Ectodermal cell (in vitro differentiated cells): Measurements from ENCODE around the gene AP4M1.

Experiments used
- H3K27ac ChIP-seq: 2 replicates; pipeline ENCODE4 v1.7.0; 2013; ENCODE audit warnings: mild to moderate bottlenecking, low read depth, low read length; ENCODE audit not compliant: insufficient read depth, poor library complexity, severe bottlenecking
- H3K27me3 ChIP-seq: 2 replicates; pipeline ENCODE4 v1.7.0; 2013; ENCODE audit warnings: mild to moderate bottlenecking, low read length; ENCODE audit not compliant: insufficient read depth, control insufficient read depth, poor library complexity, severe bottlenecking
- H3K36me3 ChIP-seq: one replicate; pipeline ENCODE4 v1.7.0; 2013; ENCODE audit warnings: low read length; ENCODE audit not compliant: control insufficient read depth, insufficient read depth
- H3K4me1 ChIP-seq: one replicate; pipeline ENCODE4 v1.7.0; 2013; ENCODE audit warnings: low read length; ENCODE audit not compliant: control insufficient read depth, insufficient read depth
- H3K4me3 ChIP-seq: 2 replicates; pipeline ENCODE4 v1.7.0; 2013; ENCODE audit warnings: low read depth, low read length, control low read depth; ENCODE audit not compliant: insufficient read depth
- H3K9me3 ChIP-seq: 2 replicates; pipeline ENCODE4 v1.7.0; 2013; ENCODE audit warnings: mild to moderate bottlenecking, low read length, moderate library complexity; ENCODE audit not compliant: control insufficient read depth
- WGBS, 2 experiments: methylation state at CpG; one replicate each; pipeline ENCODE4 v1.1.7; 2013; ENCODE audit warnings: missing lambda C conversion rate in 2 of 2; 5-methylcytosine and 5-hydroxymethylcytosine counted together

The AP4M1 gene

GRCh38 chr7:100085515-100085914 lies 15.9 kb upstream of the AP4M1 start:
- no peak overlapping the region for H3K27ac ChIP-seq
- no peak overlapping the region for H3K4me3 ChIP-seq
- H3K36me3 ChIP-seq, result no peaks in the 10 kb centered on the region
- H3K27me3 ChIP-seq, result no peaks in the 10 kb centered on the region
- peaks cover 11% of the 10 kb centered on the region for H3K4me1 ChIP-seq
- H3K9me3 ChIP-seq, result no peaks in the 10 kb centered on the region
- 89 to 90% methylated on average over 3 of the region's 3 CpGs for WGBS, 2 experiments

DNA sequence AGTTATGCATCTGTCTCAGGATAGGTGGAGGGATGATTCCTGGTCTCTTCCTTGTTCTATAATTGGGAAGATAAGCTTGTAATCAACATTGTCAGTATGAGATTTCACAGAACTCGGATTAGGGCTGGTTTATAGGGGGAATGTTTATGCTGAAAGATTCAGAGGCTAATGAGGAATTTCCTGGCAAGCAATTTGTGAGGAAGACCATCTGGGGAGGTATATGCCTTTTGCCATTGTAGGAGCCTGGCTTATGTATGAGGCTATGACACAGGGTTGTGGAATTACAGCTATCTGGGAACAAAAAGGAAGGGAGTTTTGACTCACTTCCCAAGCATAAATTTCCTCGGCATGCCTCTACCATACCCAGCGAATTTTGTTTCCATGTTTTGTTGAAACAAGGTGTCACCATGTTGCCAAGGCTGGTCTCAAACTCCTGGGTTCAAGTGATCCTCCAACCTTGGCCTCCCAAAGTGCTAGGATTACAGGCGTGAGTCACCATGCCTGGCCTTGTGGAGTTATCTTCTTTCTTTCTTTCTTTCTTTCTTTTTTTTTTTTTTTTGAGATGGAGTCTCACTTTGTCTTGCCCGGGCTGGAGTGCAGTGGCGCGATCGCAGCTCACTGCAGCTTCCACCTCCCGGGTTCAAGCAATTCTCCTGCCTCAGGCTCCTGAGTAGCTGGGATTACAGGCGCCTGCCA lies 14.2 kb upstream of the AP4M1 start:
- Histone ChIP-seq H3K27me3 (no peaks in the 10 kb centered on the region), H3K4me3 (no peak overlapping the region), H3K9me3 (no peaks in the 10 kb centered on the region), H3K27ac (no peak overlapping the region), H3K36me3 (peaks cover 8% of the 10 kb centered on the region), H3K4me1 (peaks cover 11% of the 10 kb centered on the region)
- 85 to 86% methylated on average over 10 of the region's 10 CpGs for WGBS, 2 experiments

DNA sequence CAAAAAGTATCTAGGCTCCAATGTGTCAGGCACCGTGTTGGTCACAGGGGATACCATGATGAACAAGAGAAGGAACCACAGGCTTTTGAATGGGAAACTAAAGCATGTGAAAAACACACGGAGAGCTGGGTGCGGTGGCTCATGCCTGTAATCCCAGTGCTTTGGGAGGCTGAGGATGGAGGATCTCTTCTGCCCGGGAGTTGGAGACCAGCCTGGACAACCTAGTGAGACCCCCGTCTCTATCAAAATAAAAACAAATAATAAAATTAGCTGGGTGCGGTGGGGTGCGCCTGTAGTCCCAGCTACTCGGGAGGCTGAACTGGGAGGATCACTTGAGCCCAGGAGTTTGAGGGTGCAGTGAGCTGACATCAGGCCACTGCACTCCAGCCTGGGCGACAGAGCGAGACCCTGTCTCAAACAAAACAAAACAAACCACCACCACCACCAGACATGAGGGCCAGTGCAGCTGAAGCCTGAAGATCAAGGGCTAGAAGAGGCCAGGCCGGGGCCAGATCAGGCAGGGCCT lies 13.3 kb upstream of the AP4M1 start:
- H3K4me3 ChIP-seq, result peak overlapping the region; percentile 81
- WGBS, 2 experiments, result 90 to 91% methylated on average over 11 of the region's 11 CpGs
- H3K27me3 ChIP-seq, result no peaks in the 10 kb centered on the region
- H3K36me3 ChIP-seq, result peaks cover 16% of the 10 kb centered on the region
- H3K27ac ChIP-seq, result peak overlapping the region; percentile 61
- no peaks in the 10 kb centered on the region for H3K9me3 ChIP-seq
- peaks cover 5% of the 10 kb centered on the region for H3K4me1 ChIP-seq

- H3K27me3 ChIP-seq, result no peaks in the 10 kb centered on the region
- H3K27ac ChIP-seq, result peak within 1 kb of the TSS; percentile 61
- peaks cover 23% of the 10 kb centered on the region for H3K36me3 ChIP-seq
- H3K9me3 ChIP-seq, result no peaks in the 10 kb centered on the region
- peaks cover 5% of the 10 kb centered on the region for H3K4me1 ChIP-seq
- WGBS, 2 experiments, result 1% methylated on average over 68 of the region's 68 CpGs
- H3K4me3 ChIP-seq, result peak within 1 kb of the TSS; percentile 81
Observed at GRCh38 chr7:100088621-100089457, 12.6 kb upstream of the AP4M1 start, which contains the start of gene COPS6. TSS of gene COPS6 (plus strand) at chr7:100088969. CDS start at chr7:100088991, 22 bp downstream.

GRCh38 chr7:100089458-100090196 lies 11.8 kb upstream of the AP4M1 start:
- WGBS, 2 experiments, result 43 to 57% methylated on average over 7 of the region's 7 CpGs
- Histone ChIP-seq H3K27ac (no peak overlapping the region), H3K27me3 (no peaks in the 10 kb centered on the region), H3K9me3 (no peaks in the 10 kb centered on the region), H3K36me3 (peaks cover 30% of the 10 kb centered on the region), H3K4me1 (peaks cover 5% of the 10 kb centered on the region), H3K4me3 (peak overlapping the region; percentile 81)

- Histone ChIP-seq H3K4me3 (no peak overlapping the region), H3K36me3 (peaks cover 42% of the 10 kb centered on the region), H3K27ac (peak overlapping the region; percentile 32), H3K4me1 (peaks cover 5% of the 10 kb centered on the region), H3K27me3 (no peaks in the 10 kb centered on the region), H3K9me3 (no peaks in the 10 kb centered on the region)
- 93 to 94% methylated on average over 14 of the region's 14 CpGs for WGBS, 2 experiments
Observed at GRCh38 chr7:100090527-100091410, 10.7 kb upstream of the AP4M1 start.

DNA sequence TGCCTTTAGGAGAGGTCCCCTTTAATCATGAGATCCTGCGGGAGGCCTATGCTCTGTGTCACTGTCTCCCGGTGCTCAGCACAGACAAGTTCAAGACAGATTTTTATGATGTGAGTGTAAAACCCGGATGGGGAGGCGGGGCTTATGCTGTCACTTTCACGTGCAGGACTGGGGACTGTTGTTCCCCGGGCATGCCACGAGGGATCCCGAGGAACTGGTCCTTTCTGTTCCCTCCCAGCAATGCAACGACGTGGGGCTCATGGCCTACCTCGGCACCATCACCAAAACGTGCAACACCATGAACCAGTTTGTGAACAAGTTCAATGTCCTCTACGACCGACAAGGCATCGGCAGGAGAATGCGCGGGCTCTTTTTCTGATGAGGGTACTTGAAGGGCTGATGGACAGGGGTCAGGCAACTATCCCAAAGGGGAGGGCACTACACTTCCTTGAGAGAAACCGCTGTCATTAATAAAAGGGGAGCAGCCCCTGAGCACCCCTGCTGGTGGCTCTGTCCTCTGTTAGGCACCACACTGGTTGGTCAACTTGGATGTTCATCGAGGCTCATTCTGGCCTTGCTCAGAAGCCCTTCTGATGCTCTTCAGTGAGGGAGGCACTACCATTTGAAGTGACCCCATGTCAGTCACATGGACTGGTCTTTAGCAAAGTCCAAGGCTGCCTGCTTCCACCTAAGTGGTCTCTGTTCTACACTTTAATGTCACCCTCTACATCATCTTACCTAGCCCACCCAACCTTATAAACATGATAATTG lies 9.8 kb upstream of the AP4M1 start:
- 86 to 87% methylated on average over 19 of the region's 19 CpGs for WGBS, 2 experiments
- no peak overlapping the region for H3K4me3 ChIP-seq
- H3K4me1 ChIP-seq, result peaks cover 5% of the 10 kb centered on the region
- no peaks in the 10 kb centered on the region for H3K27me3 ChIP-seq
- peaks cover 50% of the 10 kb centered on the region for H3K36me3 ChIP-seq
- H3K27ac ChIP-seq, result peak overlapping the region; percentile 32
- no peaks in the 10 kb centered on the region for H3K9me3 ChIP-seq

GRCh38 chr7:100093054-100093453 lies 8.4 kb upstream of the AP4M1 start:
- Histone ChIP-seq H3K27ac (peak overlapping the region; percentile 59), H3K4me3 (no peak overlapping the region), H3K27me3 (no peaks in the 10 kb centered on the region), H3K9me3 (no peaks in the 10 kb centered on the region), H3K4me1 (peaks cover 5% of the 10 kb centered on the region), H3K36me3 (peaks cover 64% of the 10 kb centered on the region)
- WGBS, 2 experiments, result 88 to 95% methylated on average over 6 to 8 of the region's 8 CpGs

DNA sequence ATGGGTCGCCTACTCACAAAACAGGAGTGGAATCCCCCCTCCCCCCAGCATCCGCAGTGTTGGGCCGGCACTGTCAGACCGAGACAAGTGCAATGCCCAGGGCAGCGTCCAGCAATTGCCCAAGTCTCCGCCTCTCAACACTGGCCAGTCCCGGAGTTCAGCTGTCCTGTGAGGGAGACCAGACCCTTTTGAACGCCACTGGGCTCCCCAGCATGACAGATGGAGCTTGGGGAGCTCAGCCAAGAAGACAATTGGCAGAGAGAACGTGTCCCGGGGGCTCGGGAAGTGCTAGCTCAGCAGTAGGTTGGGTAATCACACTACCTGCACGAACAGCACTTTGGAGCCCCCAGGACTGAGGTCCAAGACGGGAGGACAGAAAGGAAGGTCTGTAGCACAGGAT lies 7.9 kb upstream of the AP4M1 start:
- 93 to 94% methylated on average over 13 of the region's 13 CpGs for WGBS, 2 experiments
- H3K4me1 ChIP-seq, result peaks cover 7% of the 10 kb centered on the region
- peaks cover 69% of the 10 kb centered on the region for H3K36me3 ChIP-seq
- no peak overlapping the region for H3K4me3 ChIP-seq
- no peaks in the 10 kb centered on the region for H3K9me3 ChIP-seq
- H3K27me3 ChIP-seq, result no peaks in the 10 kb centered on the region
- H3K27ac ChIP-seq, result no peak overlapping the region
